ENCODE data around the gene TRIM41.

DNA sequence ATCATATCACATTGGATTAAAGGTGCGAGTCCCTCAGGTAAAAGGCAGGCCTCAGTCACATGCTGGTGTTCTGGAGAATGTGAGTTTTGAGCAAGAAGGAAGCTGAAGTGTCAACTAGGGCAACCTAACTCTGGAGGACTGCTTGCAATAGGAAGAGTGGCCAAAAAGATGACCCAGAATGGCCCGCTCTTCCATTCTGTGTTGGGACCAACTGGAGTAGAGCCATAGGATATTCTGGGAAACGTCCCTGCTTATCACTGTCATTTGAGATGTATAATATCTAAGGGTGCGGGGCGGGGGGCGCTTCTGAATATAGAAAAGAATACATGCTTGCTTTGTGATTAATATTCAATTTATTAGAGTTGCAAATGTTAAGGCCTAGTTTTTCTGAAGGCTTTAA, 11.0 kb upstream of the TRIM41 start:
- TF ChIP-seq, protein P1, sequence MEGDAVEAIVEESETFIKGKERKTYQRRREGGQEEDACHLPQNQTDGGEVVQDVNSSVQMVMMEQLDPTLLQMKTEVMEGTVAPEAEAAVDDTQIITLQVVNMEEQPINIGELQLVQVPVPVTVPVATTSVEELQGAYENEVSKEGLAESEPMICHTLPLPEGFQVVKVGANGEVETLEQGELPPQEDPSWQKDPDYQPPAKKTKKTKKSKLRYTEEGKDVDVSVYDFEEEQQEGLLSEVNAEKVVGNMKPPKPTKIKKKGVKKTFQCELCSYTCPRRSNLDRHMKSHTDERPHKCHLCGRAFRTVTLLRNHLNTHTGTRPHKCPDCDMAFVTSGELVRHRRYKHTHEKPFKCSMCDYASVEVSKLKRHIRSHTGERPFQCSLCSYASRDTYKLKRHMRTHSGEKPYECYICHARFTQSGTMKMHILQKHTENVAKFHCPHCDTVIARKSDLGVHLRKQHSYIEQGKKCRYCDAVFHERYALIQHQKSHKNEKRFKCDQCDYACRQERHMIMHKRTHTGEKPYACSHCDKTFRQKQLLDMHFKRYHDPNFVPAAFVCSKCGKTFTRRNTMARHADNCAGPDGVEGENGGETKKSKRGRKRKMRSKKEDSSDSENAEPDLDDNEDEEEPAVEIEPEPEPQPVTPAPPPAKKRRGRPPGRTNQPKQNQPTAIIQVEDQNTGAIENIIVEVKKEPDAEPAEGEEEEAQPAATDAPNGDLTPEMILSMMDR (conservative IDR thresholded peaks at IDR 0.05; ENCODE audit: low read depth in 2 of 2), result no peak
- TF ChIP-seq ZNF331 (CRISPR knock-in tag; IDR thresholded peaks at IDR 0.05; ENCODE audit: low read depth), result no peak
- TF ChIP-seq POLR2AphosphoS5 (IDR thresholded peaks at IDR 0.05; ENCODE audit: low read depth), result no peak
- TF ChIP-seq, protein P2, sequence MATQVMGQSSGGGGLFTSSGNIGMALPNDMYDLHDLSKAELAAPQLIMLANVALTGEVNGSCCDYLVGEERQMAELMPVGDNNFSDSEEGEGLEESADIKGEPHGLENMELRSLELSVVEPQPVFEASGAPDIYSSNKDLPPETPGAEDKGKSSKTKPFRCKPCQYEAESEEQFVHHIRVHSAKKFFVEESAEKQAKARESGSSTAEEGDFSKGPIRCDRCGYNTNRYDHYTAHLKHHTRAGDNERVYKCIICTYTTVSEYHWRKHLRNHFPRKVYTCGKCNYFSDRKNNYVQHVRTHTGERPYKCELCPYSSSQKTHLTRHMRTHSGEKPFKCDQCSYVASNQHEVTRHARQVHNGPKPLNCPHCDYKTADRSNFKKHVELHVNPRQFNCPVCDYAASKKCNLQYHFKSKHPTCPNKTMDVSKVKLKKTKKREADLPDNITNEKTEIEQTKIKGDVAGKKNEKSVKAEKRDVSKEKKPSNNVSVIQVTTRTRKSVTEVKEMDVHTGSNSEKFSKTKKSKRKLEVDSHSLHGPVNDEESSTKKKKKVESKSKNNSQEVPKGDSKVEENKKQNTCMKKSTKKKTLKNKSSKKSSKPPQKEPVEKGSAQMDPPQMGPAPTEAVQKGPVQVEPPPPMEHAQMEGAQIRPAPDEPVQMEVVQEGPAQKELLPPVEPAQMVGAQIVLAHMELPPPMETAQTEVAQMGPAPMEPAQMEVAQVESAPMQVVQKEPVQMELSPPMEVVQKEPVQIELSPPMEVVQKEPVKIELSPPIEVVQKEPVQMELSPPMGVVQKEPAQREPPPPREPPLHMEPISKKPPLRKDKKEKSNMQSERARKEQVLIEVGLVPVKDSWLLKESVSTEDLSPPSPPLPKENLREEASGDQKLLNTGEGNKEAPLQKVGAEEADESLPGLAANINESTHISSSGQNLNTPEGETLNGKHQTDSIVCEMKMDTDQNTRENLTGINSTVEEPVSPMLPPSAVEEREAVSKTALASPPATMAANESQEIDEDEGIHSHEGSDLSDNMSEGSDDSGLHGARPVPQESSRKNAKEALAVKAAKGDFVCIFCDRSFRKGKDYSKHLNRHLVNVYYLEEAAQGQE (IDR thresholded peaks at IDR 0.05; ENCODE audit: unreplicated experiment), result no peak
- no peak for TF ChIP-seq EZH2 (IDR thresholded peaks at IDR 0.05; ENCODE audit: low read depth, unreplicated experiment)
- no peak for TF ChIP-seq CREB1 (CRISPR knock-in tag; IDR thresholded peaks at IDR 0.05; ENCODE audit: low read depth)
- no peak for TF ChIP-seq EZH2phosphoT487 (IDR thresholded peaks at IDR 0.05; ENCODE audit: unreplicated experiment)
- no peak for TF ChIP-seq ZNF114 (CRISPR knock-in tag; IDR thresholded peaks at IDR 0.05)
- TF ChIP-seq STAT1 (IDR thresholded peaks at IDR 0.05; ENCODE audit: unreplicated experiment), result no peak
- no peak for TF ChIP-seq JUNB (IDR thresholded peaks at IDR 0.05; ENCODE audit: unreplicated experiment)
- TF ChIP-seq, protein P3, sequence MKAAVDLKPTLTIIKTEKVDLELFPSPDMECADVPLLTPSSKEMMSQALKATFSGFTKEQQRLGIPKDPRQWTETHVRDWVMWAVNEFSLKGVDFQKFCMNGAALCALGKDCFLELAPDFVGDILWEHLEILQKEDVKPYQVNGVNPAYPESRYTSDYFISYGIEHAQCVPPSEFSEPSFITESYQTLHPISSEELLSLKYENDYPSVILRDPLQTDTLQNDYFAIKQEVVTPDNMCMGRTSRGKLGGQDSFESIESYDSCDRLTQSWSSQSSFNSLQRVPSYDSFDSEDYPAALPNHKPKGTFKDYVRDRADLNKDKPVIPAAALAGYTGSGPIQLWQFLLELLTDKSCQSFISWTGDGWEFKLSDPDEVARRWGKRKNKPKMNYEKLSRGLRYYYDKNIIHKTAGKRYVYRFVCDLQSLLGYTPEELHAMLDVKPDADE (IDR thresholded peaks at IDR 0.05), result no peak
- TF ChIP-seq, protein P4, sequence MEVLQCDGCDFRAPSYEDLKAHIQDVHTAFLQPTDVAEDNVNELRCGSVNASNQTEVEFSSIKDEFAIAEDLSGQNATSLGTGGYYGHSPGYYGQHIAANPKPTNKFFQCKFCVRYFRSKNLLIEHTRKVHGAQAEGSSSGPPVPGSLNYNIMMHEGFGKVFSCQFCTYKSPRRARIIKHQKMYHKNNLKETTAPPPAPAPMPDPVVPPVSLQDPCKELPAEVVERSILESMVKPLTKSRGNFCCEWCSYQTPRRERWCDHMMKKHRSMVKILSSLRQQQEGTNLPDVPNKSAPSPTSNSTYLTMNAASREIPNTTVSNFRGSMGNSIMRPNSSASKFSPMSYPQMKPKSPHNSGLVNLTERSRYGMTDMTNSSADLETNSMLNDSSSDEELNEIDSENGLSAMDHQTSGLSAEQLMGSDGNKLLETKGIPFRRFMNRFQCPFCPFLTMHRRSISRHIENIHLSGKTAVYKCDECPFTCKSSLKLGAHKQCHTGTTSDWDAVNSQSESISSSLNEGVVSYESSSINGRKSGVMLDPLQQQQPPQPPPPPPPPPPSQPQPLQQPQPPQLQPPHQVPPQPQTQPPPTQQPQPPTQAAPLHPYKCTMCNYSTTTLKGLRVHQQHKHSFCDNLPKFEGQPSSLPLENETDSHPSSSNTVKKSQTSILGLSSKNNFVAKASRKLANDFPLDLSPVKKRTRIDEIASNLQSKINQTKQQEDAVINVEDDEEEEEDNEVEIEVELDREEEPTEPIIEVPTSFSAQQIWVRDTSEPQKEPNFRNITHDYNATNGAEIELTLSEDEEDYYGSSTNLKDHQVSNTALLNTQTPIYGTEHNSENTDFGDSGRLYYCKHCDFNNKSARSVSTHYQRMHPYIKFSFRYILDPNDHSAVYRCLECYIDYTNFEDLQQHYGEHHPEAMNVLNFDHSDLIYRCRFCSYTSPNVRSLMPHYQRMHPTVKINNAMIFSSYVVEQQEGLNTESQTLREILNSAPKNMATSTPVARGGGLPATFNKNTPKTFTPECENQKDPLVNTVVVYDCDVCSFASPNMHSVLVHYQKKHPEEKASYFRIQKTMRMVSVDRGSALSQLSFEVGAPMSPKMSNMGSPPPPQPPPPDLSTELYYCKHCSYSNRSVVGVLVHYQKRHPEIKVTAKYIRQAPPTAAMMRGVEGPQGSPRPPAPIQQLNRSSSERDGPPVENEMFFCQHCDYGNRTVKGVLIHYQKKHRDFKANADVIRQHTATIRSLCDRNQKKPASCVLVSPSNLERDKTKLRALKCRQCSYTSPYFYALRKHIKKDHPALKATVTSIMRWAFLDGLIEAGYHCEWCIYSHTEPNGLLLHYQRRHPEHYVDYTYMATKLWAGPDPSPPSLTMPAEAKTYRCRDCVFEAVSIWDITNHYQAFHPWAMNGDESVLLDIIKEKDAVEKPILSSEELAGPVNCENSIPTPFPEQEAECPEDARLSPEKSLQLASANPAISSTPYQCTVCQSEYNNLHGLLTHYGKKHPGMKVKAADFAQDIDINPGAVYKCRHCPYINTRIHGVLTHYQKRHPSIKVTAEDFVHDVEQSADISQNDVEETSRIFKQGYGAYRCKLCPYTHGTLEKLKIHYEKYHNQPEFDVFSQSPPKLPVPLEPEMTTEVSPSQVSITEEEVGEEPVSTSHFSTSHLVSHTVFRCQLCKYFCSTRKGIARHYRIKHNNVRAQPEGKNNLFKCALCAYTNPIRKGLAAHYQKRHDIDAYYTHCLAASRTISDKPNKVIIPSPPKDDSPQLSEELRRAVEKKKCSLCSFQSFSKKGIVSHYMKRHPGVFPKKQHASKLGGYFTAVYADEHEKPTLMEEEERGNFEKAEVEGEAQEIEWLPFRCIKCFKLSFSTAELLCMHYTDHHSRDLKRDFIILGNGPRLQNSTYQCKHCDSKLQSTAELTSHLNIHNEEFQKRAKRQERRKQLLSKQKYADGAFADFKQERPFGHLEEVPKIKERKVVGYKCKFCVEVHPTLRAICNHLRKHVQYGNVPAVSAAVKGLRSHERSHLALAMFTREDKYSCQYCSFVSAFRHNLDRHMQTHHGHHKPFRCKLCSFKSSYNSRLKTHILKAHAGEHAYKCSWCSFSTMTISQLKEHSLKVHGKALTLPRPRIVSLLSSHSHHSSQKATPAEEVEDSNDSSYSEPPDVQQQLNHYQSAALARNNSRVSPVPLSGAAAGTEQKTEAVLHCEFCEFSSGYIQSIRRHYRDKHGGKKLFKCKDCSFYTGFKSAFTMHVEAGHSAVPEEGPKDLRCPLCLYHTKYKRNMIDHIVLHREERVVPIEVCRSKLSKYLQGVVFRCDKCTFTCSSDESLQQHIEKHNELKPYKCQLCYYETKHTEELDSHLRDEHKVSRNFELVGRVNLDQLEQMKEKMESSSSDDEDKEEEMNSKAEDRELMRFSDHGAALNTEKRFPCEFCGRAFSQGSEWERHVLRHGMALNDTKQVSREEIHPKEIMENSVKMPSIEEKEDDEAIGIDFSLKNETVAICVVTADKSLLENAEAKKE (CRISPR knock-in tag; IDR thresholded peaks at IDR 0.05), result no peak
- no peak for TF ChIP-seq NANOG (IDR thresholded peaks at IDR 0.05; ENCODE audit: borderline replicate concordance)

All from GM23338 (cell line).